SK-N-SH treated with all-trans-retinoic acid at 6 μM for 48 hours (cell line): ENCODE measurements around the gene MIPEP.

Experiments
- ATAC-seq: fragments of 200-7000 bp; cut with Tn5 transposase; 3 replicates; pipeline ENCODE4 v1.9.1; 2020; ENCODE audit warnings: mild to moderate bottlenecking, moderate library complexity
- ARNTL ChIP-seq: fragments of 450-650 bp; formaldehyde crosslinking; IDR thresholded peaks from 2 replicates; pipeline ENCODE4 v1.5.0; 2020; ENCODE audit warnings: low read depth, mild to moderate bottlenecking, moderate library complexity, borderline replicate concordance
- BACH2 ChIP-seq: fragments of 250-450 bp; sonication (Bioruptor Pico); IDR thresholded peaks from 2 replicates; pipeline ENCODE4 v1.9.0; 2021; ENCODE audit warnings: mild to moderate bottlenecking, borderline replicate concordance
- CREB5 ChIP-seq: fragments of 250-450 bp; sonication (Bioruptor Pico); IDR thresholded peaks from 2 replicates; pipeline ENCODE4 v1.5.1; 2020; ENCODE audit warnings: low read depth, mild to moderate bottlenecking, moderate library complexity
- CSRNP3 ChIP-seq: fragments of 250-450 bp; sonication (Bioruptor Pico); IDR thresholded peaks from 2 replicates; pipeline ENCODE4 v1.5.1; 2021; ENCODE audit warnings: mild to moderate bottlenecking, moderate library complexity
- ESRRG ChIP-seq: fragments of 250-450 bp; sonication (Bioruptor Pico); IDR thresholded peaks from 2 replicates; pipeline ENCODE4 v1.6.1; 2021; ENCODE audit warnings: mild to moderate bottlenecking
- GLIS3 ChIP-seq: fragments of 250-450 bp; sonication (Bioruptor Pico); IDR thresholded peaks from 2 replicates; pipeline ENCODE4 v1.5.0; 2020; ENCODE audit warnings: mild to moderate bottlenecking, moderate library complexity
- ISL1 ChIP-seq: fragments of 250-450 bp; sonication (Bioruptor Pico); IDR thresholded peaks from 2 replicates; pipeline ENCODE4 v2.1.2; 2022; ENCODE audit warnings: mild to moderate bottlenecking, moderate library complexity
- OSR1 ChIP-seq: fragments of 250-450 bp; sonication (Bioruptor Pico); IDR thresholded peaks from 2 replicates; pipeline ENCODE4 v1.8.0; 2022; ENCODE audit warnings: moderate library complexity, mild to moderate bottlenecking, inconsistent platforms
- PATZ1 ChIP-seq: fragments of 250-450 bp; sonication (Bioruptor Pico); IDR thresholded peaks from 2 replicates; pipeline ENCODE4 v1.8.0; 2020; ENCODE audit warnings: mild to moderate bottlenecking, moderate library complexity, borderline replicate concordance
- POU6F1 ChIP-seq: fragments of 250-450 bp; sonication (Bioruptor Pico); IDR thresholded peaks from 2 replicates; pipeline ENCODE4 v1.8.0; 2021; ENCODE audit warnings: low read depth, mild to moderate bottlenecking, moderate library complexity, borderline replicate concordance
- PPARA ChIP-seq: fragments of 250-450 bp; sonication (Bioruptor Pico); IDR thresholded peaks from 2 replicates; pipeline ENCODE4 v1.5.0; 2020; ENCODE audit warnings: mild to moderate bottlenecking, borderline replicate concordance
- RARB ChIP-seq: fragments of 250-450 bp; sonication (Bioruptor Pico); IDR thresholded peaks from 2 replicates; pipeline ENCODE4 v1.8.0; 2021; ENCODE audit warnings: mild to moderate bottlenecking, moderate library complexity
- SNAI2 ChIP-seq: fragments of 250-450 bp; sonication (Bioruptor Pico); IDR thresholded peaks from 2 replicates; pipeline ENCODE4 v1.5.0; 2020; ENCODE audit warnings: mild to moderate bottlenecking, moderate library complexity
- TOX ChIP-seq: fragments of 250-450 bp; sonication (Bioruptor Pico); IDR thresholded peaks from 2 replicates; pipeline ENCODE4 v1.8.0; 2021; ENCODE audit warnings: mild to moderate bottlenecking, moderate library complexity, borderline replicate concordance
- TSHZ2 ChIP-seq: fragments of 250-450 bp; sonication (Bioruptor Pico); IDR thresholded peaks from 2 replicates; pipeline ENCODE4 v1.5.0; 2020; ENCODE audit warnings: mild to moderate bottlenecking, moderate library complexity
- ZC3H10 ChIP-seq: fragments of 250-450 bp; sonication (Bioruptor Pico); IDR thresholded peaks from 2 replicates; pipeline ENCODE4 v1.5.1; 2021; ENCODE audit warnings: mild to moderate bottlenecking, moderate library complexity
- ZFP3 ChIP-seq: fragments of 250-450 bp; sonication (Bioruptor Pico); IDR thresholded peaks from 2 replicates; pipeline ENCODE4 v1.5.0; 2020; ENCODE audit warnings: mild to moderate bottlenecking, moderate library complexity
- ZFP30 ChIP-seq: fragments of 450-650 bp; formaldehyde crosslinking; IDR thresholded peaks from 2 replicates; pipeline ENCODE4 v1.5.0; 2022; ENCODE audit warnings: mild to moderate bottlenecking, moderate library complexity
- ZNF70 ChIP-seq: fragments of 450-650 bp; formaldehyde crosslinking; IDR thresholded peaks from 2 replicates; pipeline ENCODE4 v1.5.0; 2020; ENCODE audit warnings: mild to moderate bottlenecking, moderate library complexity

MIPEP gene

GRCh38 chr13:23723471-23723870 lies 165.7 kb downstream of the MIPEP start:
- ATAC-seq = peak; percentile 64

GRCh38 chr13:23722726-23723453 lies 166.3 kb downstream of the MIPEP start:
- ATAC-seq = no peak
- no peak for TF ChIP-seq ESRRG (CRISPR knock-in tag)

More at GRCh38 chr13:23723471-23723870, 165.7 kb downstream of the MIPEP start:
- TF ChIP-seq CREB5 (no peak), OSR1 (CRISPR knock-in tag) (no peak), BACH2 (CRISPR knock-in tag) (no peak), PATZ1 (CRISPR knock-in tag) (no peak), RARB (CRISPR knock-in tag) (no peak), ZNF70 (no peak), ESRRG (CRISPR knock-in tag) (no peak), TSHZ2 (CRISPR knock-in tag) (no peak), ARNTL (CRISPR knock-in tag) (no peak), SNAI2 (CRISPR knock-in tag) (no peak), ZC3H10 (CRISPR knock-in tag) (no peak), POU6F1 (CRISPR knock-in tag) (no peak), PPARA (no peak), TOX (CRISPR knock-in tag) (no peak)

GRCh38 chr13:23718996-23719395 lies 170.2 kb downstream of the MIPEP start:
- TF ChIP-seq SNAI2 (CRISPR knock-in tag) (no peak), PATZ1 (CRISPR knock-in tag) (no peak), CREB5 (no peak), ZFP3 (no peak), GLIS3 (CRISPR knock-in tag) (no peak), BACH2 (CRISPR knock-in tag) (no peak), ISL1 (CRISPR knock-in tag) (no peak), PPARA (no peak), ZFP30 (CRISPR knock-in tag) (no peak), TSHZ2 (CRISPR knock-in tag) (no peak), ZC3H10 (CRISPR knock-in tag) (no peak), RARB (CRISPR knock-in tag) (no peak), CSRNP3 (CRISPR knock-in tag) (no peak)
- no peak for ATAC-seq
